MV-4-11 (cell line): ENCODE measurements around the gene TNS2.

Source experiments
- DNase-seq: peaks from one replicate; lab custom pipeline; 2025; lab: John Stamatoyannopoulos, UW

The TNS2 gene

GRCh38 chr12:53056901-53057300 lies 7.0 kb downstream of the TNS2 start:
- DNase-seq: no peak

GRCh38 chr12:53057816-53058500 lies 8.1 kb downstream of the TNS2 start:
- DNase-seq: no peak

- DNase-seq: no peak
These were observed 9.0 kb downstream of the TNS2 start for GRCh38 chr12:53058674-53059433.

GRCh38 chr12:53059434-53060063 lies 9.7 kb downstream of the TNS2 start:
- no peak for DNase-seq

- DNase-seq: no peak
These were observed 10.3 kb downstream of the TNS2 start for GRCh38 chr12:53060064-53060720.

- DNase-seq: no peak
These were observed 10.9 kb downstream of the TNS2 start for GRCh38 chr12:53060721-53061276.

GRCh38 chr12:53061404-53062010 lies 11.6 kb downstream of the TNS2 start:
- peak; percentile 5 for DNase-seq

GRCh38 chr12:53062011-53062961 lies 12.4 kb downstream of the TNS2 start:
- DNase-seq: no peak

- no peak for DNase-seq
These were observed 13.3 kb downstream of the TNS2 start for GRCh38 chr12:53062977-53063707.

GRCh38 chr12:53063708-53064612 lies 14.1 kb downstream of the TNS2 start:
- no peak for DNase-seq

- no peak for DNase-seq
These were observed 15.0 kb downstream of the TNS2 start for GRCh38 chr12:53064613-53065436.

GRCh38 chr12:53065470-53065869 lies 15.6 kb downstream of the TNS2 start:
- no peak for DNase-seq

- DNase-seq: peak; percentile 8
These were observed 16.4 kb downstream of the TNS2 start for GRCh38 chr12:53065975-53066931.

- no peak for DNase-seq
These were observed 17.5 kb downstream of the TNS2 start for GRCh38 chr12:53067074-53067992.

GRCh38 chr12:53067993-53068770 lies 18.3 kb downstream of the TNS2 start:
- no peak for DNase-seq
